Neural cell (in vitro differentiated cells): ENCODE results near the gene PCBD1. TPM values are rescaled to one million over a fixed set of nuclear protein-coding genes. Genes with fewer than 3 reads are reported as not detected.

Experiments used
- H2AFZ ChIP-seq: fragments of 200-600, 300-800 bp; sonication (generic), shearing (Covaris generic); 2 replicates; pipeline ENCODE4 v1.6.0; 2014; ENCODE audit warnings: low read depth, mild to moderate bottlenecking, antibody characterized with exemption, low read length, moderate library complexity
- H3F3A ChIP-seq: fragments of 200-600 bp; shearing (Covaris generic); 2 replicates; pipeline ENCODE4 v1.6.1; 2016; ENCODE audit warnings: mild to moderate bottlenecking, moderate library complexity, mixed read lengths, antibody characterized with exemption, low read length; ENCODE audit not compliant: insufficient read depth, poor library complexity, severe bottlenecking
- H3K27ac ChIP-seq: fragments of 200-600, 300-800 bp; sonication (generic), shearing (Covaris generic); 2 replicates; pipeline ENCODE4 v1.5.1; 2014; ENCODE audit warnings: mild to moderate bottlenecking, low read length, moderate library complexity
- H3K27me3 ChIP-seq: fragments of 300-800, 200-600 bp; sonication (generic), shearing (Covaris generic); 2 replicates; pipeline ENCODE4 v1.6.0; 2014; ENCODE audit warnings: mild to moderate bottlenecking, low read depth, low read length, moderate library complexity; ENCODE audit not compliant: insufficient read depth
- H3K36me3 ChIP-seq: fragments of 300-800, 200-600 bp; sonication (generic), shearing (Covaris generic); 2 replicates; pipeline ENCODE4 v1.5.1; 2014; ENCODE audit warnings: mild to moderate bottlenecking, antibody characterized with exemption, low read length, moderate library complexity; ENCODE audit not compliant: insufficient read depth
- H3K4me2 ChIP-seq: fragments of 300-800, 200-600 bp; sonication (generic), shearing (Covaris generic); 2 replicates; pipeline ENCODE4 v1.6.0; 2014; ENCODE audit warnings: mild to moderate bottlenecking, low read length
- H3K4me3 ChIP-seq: fragments of 300-800, 200-600 bp; sonication (generic), shearing (Covaris generic); 2 replicates; pipeline ENCODE4 v1.5.1; 2014; ENCODE audit warnings: mild to moderate bottlenecking, low read length, moderate library complexity
- H3K79me2 ChIP-seq: fragments of 200-600 bp; shearing (Covaris generic); replicated peaks from 2 replicates; pipeline ENCODE4 v1.6.0; 2014; ENCODE audit warnings: mild to moderate bottlenecking, low read length, moderate library complexity; ENCODE audit not compliant: insufficient read depth
- H3K9ac ChIP-seq: fragments of 300-800, 200-600 bp; sonication (generic), shearing (Covaris generic); 2 replicates; pipeline ENCODE4 v1.6.1; 2016; ENCODE audit warnings: mild to moderate bottlenecking, low read length, mixed read lengths
- H3K9me2 ChIP-seq: fragments of 200-600 bp; shearing (Covaris generic); 2 replicates; pipeline ENCODE4 v1.6.1; 2016; ENCODE audit warnings: mild to moderate bottlenecking, low read length, mixed read lengths; ENCODE audit not compliant: insufficient read depth
- H3K9me3 ChIP-seq: fragments of 200-600, 300-800 bp; sonication (generic), shearing (Covaris generic); 2 replicates; pipeline ENCODE4 v1.6.1; 2016; ENCODE audit warnings: mild to moderate bottlenecking, mixed run types, low read length, moderate library complexity, mixed read lengths
- H4K20me1 ChIP-seq: fragments of 200-600 bp; shearing (Covaris generic); 2 replicates; pipeline ENCODE4 v1.6.1; 2016; ENCODE audit warnings: mild to moderate bottlenecking, mixed run types; ENCODE audit not compliant: insufficient read depth
- CTCF ChIP-seq: fragments of 450-650 bp; IDR thresholded peaks from 2 replicates; pipeline ENCODE4 v1.5.1; 2014; ENCODE audit warnings: antibody characterized with exemption, mild to moderate bottlenecking, moderate library complexity; ENCODE audit not compliant: poor library complexity, severe bottlenecking
- EP300 ChIP-seq: fragments of 450-650 bp; conservative IDR thresholded peaks from 2 replicates; pipeline ENCODE4 v1.6.1; 2014; ENCODE audit warnings: antibody characterized with exemption, mild to moderate bottlenecking, moderate library complexity; ENCODE audit not compliant: poor library complexity, severe bottlenecking
- EZH2 ChIP-seq: fragments of 200-600, 300-800 bp; shearing (Covaris generic), sonication (generic); IDR thresholded peaks from 2 replicates; pipeline ENCODE4 v1.6.1; 2014; ENCODE audit warnings: antibody characterized with exemption, low read length, borderline replicate concordance, mild to moderate bottlenecking; ENCODE audit not compliant: insufficient read depth, poor library complexity, severe bottlenecking
- MXI1 ChIP-seq: fragments of 450-650 bp; conservative IDR thresholded peaks from 2 replicates; pipeline ENCODE4 v1.6.1; 2014; ENCODE audit warnings: antibody characterized with exemption, mild to moderate bottlenecking; ENCODE audit not compliant: poor library complexity, severe bottlenecking
- POLR2AphosphoS5 ChIP-seq: IDR thresholded peaks from 2 replicates; pipeline ENCODE4 v1.6.1; 2012
- RAD21 ChIP-seq: fragments of 450-650 bp; conservative IDR thresholded peaks from 2 replicates; pipeline ENCODE4 v1.6.1; 2014; ENCODE audit warnings: antibody characterized with exemption, mild to moderate bottlenecking, moderate library complexity
- SMC3 ChIP-seq: fragments of 450-650 bp; conservative IDR thresholded peaks from 2 replicates; pipeline ENCODE4 v1.6.1; 2014; ENCODE audit warnings: antibody characterized with exemption, mild to moderate bottlenecking, moderate library complexity; ENCODE audit not compliant: poor library complexity
- TAF1 ChIP-seq: IDR thresholded peaks from 2 replicates; pipeline ENCODE4 v1.6.1; 2012; ENCODE audit warnings: low read depth
- polyA plus RNA-seq: library from polyadenylated mRNA; depleted of rRNA; stranded (reverse); fragments of >200 nt; gene quantifications from 2 replicates; pipeline ENCODE4 v1.2.3, GENCODE V29; 2014
- TF ChIP-seq, protein P1 (sequence below): IDR thresholded peaks from 2 replicates; pipeline ENCODE4 v1.6.1; 2012; ENCODE audit warnings: borderline replicate concordance

Gene PCBD1
- polyA plus RNA-seq, 1 donor from 2014 or later, result 15.8 TPM

DNA sequence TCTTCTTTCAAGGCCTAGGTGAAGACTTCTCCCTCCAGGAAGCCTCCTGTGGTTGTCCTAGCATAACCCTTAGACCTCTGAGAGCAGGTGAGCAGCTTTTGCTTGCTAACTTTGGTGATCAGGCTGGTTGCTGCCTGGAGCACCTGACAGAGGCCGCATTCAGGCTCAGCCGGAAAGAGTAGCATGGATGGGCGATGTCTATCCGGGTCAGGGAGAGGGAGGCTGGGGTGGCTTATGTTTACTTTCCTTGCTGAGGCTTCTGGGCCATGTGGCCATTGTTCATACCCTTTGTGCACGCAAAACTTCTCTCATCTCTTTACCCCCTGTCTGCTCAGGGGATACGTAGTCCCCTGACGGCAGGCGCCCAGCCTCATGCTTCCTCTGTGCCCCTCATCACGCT lies 27.4 kb upstream of the PCBD1 start:
- H3K36me3 ChIP-seq, result no peaks in the 10 kb centered on the region
- H3K9ac ChIP-seq, result no peak overlapping the region
- no peak overlapping the region for H2AFZ ChIP-seq

GRCh38 chr10:70915206-70915605 lies 26.8 kb upstream of the PCBD1 start:
- Histone ChIP-seq H3K79me2 (no peaks in the 10 kb centered on the region), H3K9ac (no peak overlapping the region), H3K36me3 (no peaks in the 10 kb centered on the region), H3K27me3 (no peaks in the 10 kb centered on the region), H3K4me3 (no peak overlapping the region), H3K9me2 (no peaks in the 10 kb centered on the region), H3K27ac (no peak overlapping the region), H2AFZ (no peak overlapping the region), H3F3A (no peaks in the 10 kb centered on the region), H4K20me1 (no peaks in the 10 kb centered on the region), H3K4me2 (no peak overlapping the region), H3K9me3 (no peaks in the 10 kb centered on the region)
- TF ChIP-seq, protein P1, sequence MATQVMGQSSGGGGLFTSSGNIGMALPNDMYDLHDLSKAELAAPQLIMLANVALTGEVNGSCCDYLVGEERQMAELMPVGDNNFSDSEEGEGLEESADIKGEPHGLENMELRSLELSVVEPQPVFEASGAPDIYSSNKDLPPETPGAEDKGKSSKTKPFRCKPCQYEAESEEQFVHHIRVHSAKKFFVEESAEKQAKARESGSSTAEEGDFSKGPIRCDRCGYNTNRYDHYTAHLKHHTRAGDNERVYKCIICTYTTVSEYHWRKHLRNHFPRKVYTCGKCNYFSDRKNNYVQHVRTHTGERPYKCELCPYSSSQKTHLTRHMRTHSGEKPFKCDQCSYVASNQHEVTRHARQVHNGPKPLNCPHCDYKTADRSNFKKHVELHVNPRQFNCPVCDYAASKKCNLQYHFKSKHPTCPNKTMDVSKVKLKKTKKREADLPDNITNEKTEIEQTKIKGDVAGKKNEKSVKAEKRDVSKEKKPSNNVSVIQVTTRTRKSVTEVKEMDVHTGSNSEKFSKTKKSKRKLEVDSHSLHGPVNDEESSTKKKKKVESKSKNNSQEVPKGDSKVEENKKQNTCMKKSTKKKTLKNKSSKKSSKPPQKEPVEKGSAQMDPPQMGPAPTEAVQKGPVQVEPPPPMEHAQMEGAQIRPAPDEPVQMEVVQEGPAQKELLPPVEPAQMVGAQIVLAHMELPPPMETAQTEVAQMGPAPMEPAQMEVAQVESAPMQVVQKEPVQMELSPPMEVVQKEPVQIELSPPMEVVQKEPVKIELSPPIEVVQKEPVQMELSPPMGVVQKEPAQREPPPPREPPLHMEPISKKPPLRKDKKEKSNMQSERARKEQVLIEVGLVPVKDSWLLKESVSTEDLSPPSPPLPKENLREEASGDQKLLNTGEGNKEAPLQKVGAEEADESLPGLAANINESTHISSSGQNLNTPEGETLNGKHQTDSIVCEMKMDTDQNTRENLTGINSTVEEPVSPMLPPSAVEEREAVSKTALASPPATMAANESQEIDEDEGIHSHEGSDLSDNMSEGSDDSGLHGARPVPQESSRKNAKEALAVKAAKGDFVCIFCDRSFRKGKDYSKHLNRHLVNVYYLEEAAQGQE, result no peak
- TF ChIP-seq RAD21, result no peak
- TF ChIP-seq EP300, result no peak
- no peak for TF ChIP-seq SMC3
- TF ChIP-seq EZH2, result no peak
- no peak for TF ChIP-seq TAF1
- TF ChIP-seq MXI1, result no peak
- no peak for TF ChIP-seq POLR2AphosphoS5
- TF ChIP-seq CTCF, result no peak

More for the DNA sequence above, 27.4 kb upstream of the PCBD1 start:
- Histone ChIP-seq H3K9me2 (no peaks in the 10 kb centered on the region), H3K4me2 (no peak overlapping the region), H3K9me3 (no peaks in the 10 kb centered on the region), H3F3A (no peaks in the 10 kb centered on the region), H3K4me3 (no peak overlapping the region), H4K20me1 (no peaks in the 10 kb centered on the region), H3K27ac (no peak overlapping the region), H3K27me3 (no peaks in the 10 kb centered on the region), H3K79me2 (no peaks in the 10 kb centered on the region)
- TF ChIP-seq, protein P1, result no peak
- no peak for TF ChIP-seq RAD21
- no peak for TF ChIP-seq TAF1
- TF ChIP-seq EZH2, result no peak
- no peak for TF ChIP-seq POLR2AphosphoS5
- no peak for TF ChIP-seq SMC3
- TF ChIP-seq CTCF, result no peak
- TF ChIP-seq EP300, result no peak
- TF ChIP-seq MXI1, result no peak
